Activated CD8-positive, alpha-beta memory T cell treated with anti-CD3 and anti-CD28 coated beads for 1 hour (primary cell): ENCODE data around the gene PM20D1.

Experiments
- DNase-seq, 2 donors: peaks; one replicate each; pipeline ENCODE4 v3.0.0-alpha.2; 2020; ENCODE audit warnings: low read depth in 1 of 2; ENCODE audit errors: extremely low read depth in 1 of 2

The PM20D1 gene

DNA sequence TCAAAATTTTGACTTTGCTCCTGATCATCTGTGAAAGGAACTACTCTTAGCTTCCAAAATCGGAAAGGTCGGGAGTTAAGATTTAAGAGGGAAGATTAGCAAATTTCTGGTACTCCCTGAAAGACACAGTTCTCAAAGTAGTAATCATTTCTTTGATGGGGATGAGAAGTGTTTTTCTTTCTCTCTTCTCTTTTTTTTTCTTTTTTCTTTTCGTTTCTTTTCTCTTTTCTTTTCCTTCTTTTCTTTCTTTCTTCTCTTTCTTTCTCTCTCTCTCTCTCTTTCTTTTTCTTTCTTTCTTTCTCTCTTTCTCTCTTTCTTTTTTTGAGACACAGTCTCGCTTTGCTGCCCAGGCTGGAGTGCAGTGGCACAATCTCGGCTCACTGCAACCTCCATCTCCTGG is 69.6 kb downstream of the PM20D1 start:
- DNase-seq: no peak
